ENCODE data around the gene SPEM2. TPM values are rescaled to one million over a fixed set of nuclear protein-coding genes. Genes with fewer than 3 reads are reported as not detected.

The SPEM2 gene
- total RNA-seq, 4 donors from 2014 or later, result not detected

DNA sequence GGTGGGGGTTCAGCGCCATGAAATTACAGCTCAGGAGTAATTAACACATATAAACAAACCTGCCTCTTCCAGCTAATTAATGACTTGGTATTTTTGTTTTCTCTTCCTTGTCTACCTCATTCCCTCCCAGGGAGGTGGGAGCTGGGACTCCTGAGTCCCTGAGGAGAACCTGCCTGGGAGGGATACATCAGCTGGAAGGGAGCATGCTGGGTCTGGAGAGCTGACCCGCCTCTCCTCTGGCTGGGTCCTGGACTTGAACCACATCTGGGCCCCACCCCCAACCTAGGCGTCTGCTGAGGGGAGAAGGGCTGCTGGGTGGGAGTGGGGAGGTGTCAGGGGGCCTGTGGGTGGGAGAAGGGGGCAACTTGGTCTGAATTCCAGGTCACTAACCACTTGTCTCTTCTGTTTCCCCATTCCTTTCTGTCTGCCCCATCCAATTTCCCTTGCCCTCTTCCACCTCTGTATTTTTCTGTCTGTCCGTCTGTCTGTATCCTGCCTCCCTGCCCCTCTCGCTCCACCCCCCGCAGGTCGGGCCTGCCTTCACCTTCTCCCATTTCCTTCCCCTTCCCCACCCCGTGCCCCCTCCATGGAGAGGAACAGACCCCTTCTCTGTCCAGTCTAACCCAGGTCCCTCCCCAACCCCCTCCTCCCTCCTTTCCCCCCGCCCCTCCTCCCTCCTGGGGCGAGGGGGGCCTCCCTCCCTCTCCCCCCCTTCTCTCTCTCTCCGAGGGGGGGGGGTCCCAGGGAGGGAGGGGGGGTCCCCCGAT, 17.7 kb upstream of the SPEM2 start, which contains the start of gene NLGN2:
Gene NLGN2, plus strand, starts transcription at position 361 of the 767 bp plus-strand sequence. CDS start 411 bp downstream, outside the sequence.
- DNase-seq (ENCODE audit: low spot score) (no peak), ATAC-seq (ENCODE audit: low FRiP score) (no peak)
- TF ChIP-seq CTCF (IDR thresholded peaks at IDR 0.05), result no peak

DNA sequence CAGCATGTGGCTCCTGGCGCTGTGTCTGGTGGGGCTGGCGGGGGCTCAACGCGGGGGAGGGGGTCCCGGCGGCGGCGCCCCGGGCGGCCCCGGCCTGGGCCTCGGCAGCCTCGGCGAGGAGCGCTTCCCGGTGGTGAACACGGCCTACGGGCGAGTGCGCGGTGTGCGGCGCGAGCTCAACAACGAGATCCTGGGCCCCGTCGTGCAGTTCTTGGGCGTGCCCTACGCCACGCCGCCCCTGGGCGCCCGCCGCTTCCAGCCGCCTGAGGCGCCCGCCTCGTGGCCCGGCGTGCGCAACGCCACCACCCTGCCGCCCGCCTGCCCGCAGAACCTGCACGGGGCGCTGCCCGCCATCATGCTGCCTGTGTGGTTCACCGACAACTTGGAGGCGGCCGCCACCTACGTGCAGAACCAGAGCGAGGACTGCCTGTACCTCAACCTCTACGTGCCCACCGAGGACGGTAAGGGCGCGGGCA, 17.1 kb upstream of the SPEM2 start:
- DNase-seq (ENCODE audit: low spot score), result no peak
- ATAC-seq (ENCODE audit: low FRiP score), result no peak
- no peak for TF ChIP-seq CTCF (IDR thresholded peaks at IDR 0.05)

DNA sequence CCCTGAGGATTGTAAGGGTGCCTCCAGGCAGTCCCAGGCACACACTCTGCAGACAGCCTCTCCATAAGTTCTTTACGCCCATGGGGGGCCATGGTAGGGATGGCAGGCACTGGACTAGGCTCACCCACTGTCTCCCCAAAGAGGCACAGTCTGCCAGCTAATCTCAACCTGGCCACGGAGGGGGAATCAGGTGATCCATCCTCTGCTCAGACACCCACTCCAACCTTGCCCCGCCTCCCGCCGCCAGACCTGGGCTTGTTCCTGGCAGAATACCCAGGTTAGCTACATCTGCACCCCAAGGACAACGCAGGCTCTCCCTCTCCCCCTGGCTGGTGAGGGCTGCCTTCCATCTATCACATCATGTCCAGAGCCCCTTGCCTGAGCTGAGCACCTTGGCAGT, 16.6 kb upstream of the SPEM2 start:
- ATAC-seq (ENCODE audit: low FRiP score) (no peak), DNase-seq (ENCODE audit: low spot score) (no peak)
- TF ChIP-seq CTCF (IDR thresholded peaks at IDR 0.05), result no peak

- no peak for DNase-seq (ENCODE audit: low spot score)
- no peak for TF ChIP-seq CTCF (IDR thresholded peaks at IDR 0.05)
- ATAC-seq (ENCODE audit: low FRiP score), result no peak
These were observed 15.7 kb upstream of the SPEM2 start for GRCh38 chr17:7409716-7410115.

DNA sequence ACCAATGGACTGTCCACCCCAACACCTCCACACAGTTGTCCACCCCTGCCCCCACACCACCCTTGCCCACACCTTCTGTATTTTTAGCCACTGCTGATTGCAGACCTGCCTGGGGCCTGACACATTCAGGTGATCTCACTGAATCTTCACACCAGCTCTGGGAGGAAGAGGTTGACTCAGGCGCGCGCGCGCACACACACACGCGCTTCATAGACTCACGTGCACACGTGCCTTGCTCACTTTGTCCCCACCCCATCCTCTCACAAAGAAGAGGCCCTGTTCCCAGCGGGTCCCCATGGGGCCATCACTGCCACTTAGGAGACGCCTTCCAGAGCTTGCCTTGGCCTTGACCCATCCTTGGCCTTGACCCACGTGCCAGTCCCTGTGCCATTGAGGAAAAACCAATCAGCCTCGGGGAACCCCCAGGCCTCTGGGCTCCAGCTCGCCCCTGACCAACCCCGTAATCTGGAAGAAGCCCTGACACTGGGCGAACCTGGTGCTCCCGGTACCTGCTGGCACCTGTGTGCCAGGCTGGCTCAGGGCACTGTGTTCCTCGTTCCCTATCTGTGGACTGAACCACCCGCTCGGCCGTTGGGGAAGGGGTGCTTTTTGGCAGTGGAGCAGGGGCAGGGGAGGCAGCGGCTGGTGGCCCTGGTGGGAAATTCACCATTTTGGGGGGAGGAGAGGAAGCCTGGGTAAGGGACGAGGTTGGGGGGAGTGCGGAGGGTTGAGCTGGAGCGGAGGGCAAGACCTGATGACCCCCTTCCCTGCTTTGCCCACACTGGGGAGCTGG, 14.6 kb upstream of the SPEM2 start:
- ATAC-seq (ENCODE audit: low FRiP score), result no peak

GRCh38 chr17:7411427-7411750, 14.0 kb upstream of the SPEM2 start:
- no peak for TF ChIP-seq CTCF (IDR thresholded peaks at IDR 0.05)
- DNase-seq (ENCODE audit: low spot score) (no peak), ATAC-seq (ENCODE audit: low FRiP score) (no peak)

More for the DNA sequence above, 14.6 kb upstream of the SPEM2 start:
- DNase-seq (ENCODE audit: low spot score), result no peak
- TF ChIP-seq CTCF (IDR thresholded peaks at IDR 0.05), result no peak

All from omental fat pad (tissue), 4 donors.